ENCODE results near the gene TRIO.

DNA sequence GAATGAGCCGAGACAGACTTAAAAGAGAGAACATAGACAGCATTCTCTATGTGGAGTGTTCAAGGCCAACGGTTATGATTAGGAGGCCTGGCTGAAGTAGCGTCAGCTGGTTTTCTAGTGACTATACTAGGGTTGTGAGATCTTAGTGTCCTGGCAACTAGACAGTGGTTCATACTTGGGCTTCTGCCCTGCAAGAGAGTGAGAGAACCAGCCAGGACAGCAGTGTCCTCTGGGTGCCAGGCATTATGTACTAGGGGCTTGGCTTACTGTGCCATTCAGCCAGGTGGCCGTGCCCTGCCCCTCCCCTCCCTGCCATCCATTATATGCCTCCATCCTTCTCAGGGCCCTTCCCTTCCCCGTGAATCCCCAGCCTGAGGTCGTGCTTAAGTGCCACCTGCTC is 56.8 kb downstream of the TRIO start:
- TF ChIP-seq, protein P1, sequence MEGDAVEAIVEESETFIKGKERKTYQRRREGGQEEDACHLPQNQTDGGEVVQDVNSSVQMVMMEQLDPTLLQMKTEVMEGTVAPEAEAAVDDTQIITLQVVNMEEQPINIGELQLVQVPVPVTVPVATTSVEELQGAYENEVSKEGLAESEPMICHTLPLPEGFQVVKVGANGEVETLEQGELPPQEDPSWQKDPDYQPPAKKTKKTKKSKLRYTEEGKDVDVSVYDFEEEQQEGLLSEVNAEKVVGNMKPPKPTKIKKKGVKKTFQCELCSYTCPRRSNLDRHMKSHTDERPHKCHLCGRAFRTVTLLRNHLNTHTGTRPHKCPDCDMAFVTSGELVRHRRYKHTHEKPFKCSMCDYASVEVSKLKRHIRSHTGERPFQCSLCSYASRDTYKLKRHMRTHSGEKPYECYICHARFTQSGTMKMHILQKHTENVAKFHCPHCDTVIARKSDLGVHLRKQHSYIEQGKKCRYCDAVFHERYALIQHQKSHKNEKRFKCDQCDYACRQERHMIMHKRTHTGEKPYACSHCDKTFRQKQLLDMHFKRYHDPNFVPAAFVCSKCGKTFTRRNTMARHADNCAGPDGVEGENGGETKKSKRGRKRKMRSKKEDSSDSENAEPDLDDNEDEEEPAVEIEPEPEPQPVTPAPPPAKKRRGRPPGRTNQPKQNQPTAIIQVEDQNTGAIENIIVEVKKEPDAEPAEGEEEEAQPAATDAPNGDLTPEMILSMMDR (IDR thresholded peaks at IDR 0.05) = no peak
- TF ChIP-seq POLR2AphosphoS5 (IDR thresholded peaks at IDR 0.05) = no peak
- no peak for TF ChIP-seq EP300 (IDR thresholded peaks at IDR 0.05; ENCODE audit: low read depth)

Data from transverse colon (tissue), 4 donors.